HepG2 (cell line): Measurements from ENCODE around the gene PARN. TPM values are rescaled to one million over a fixed set of nuclear protein-coding genes. Genes with fewer than 3 reads are reported as not detected.

Source experiments
- ARID2 ChIP-seq: sonication (generic); formaldehyde crosslinking; IDR thresholded peaks from 2 replicates; pipeline ENCODE4 v1.8.1; 2022; ENCODE audit warnings: mild to moderate bottlenecking, missing genetic modification reagents, borderline replicate concordance
- ESRRA ChIP-seq: sonication (generic); formaldehyde crosslinking; IDR thresholded peaks from 2 replicates; pipeline ENCODE4 v1.5.1; 2020; ENCODE audit warnings: mild to moderate bottlenecking, low read depth, missing genetic modification reagents
- FOXA3 ChIP-seq: IDR thresholded peaks from 2 replicates; pipeline ENCODE4 v1.6.1; 2016; ENCODE audit warnings: missing genetic modification reagents, missing compliant biosample characterization
- GABPA ChIP-seq, 2 experiments: IDR thresholded peaks; 2 replicates each; pipeline ENCODE4 v1.6.1; 2011 to 2016; ENCODE audit warnings: low read depth in 2 of 2, low read length in 1 of 2, missing biosample characterization in 1 of 2, missing genetic modification characterization in 1 of 2
- GMEB1 ChIP-seq: sonication (generic); formaldehyde crosslinking; IDR thresholded peaks from 2 replicates; pipeline ENCODE4 v1.5.1; 2020; ENCODE audit warnings: missing genetic modification reagents, mild to moderate bottlenecking, borderline replicate concordance
- GTF3A ChIP-seq: sonication (generic); formaldehyde crosslinking; conservative IDR thresholded peaks from 2 replicates; pipeline ENCODE4 v1.4.0; 2020; ENCODE audit warnings: mild to moderate bottlenecking, missing genetic modification reagents
- KMT2A ChIP-seq: sonication (generic); formaldehyde crosslinking; IDR thresholded peaks from 2 replicates; pipeline ENCODE4 v1.4.0; 2020; ENCODE audit warnings: missing genetic modification reagents
- NFE2 ChIP-seq: sonication (generic); formaldehyde crosslinking; IDR thresholded peaks from 2 replicates; pipeline ENCODE4 v1.4.0; 2020; ENCODE audit warnings: missing genetic modification reagents
- PHF21A ChIP-seq: sonication (generic); formaldehyde crosslinking; IDR thresholded peaks from 2 replicates; pipeline ENCODE4 v1.5.0; 2020; ENCODE audit warnings: mild to moderate bottlenecking, missing genetic modification reagents
- POLR2G ChIP-seq: fragments of 200-400 bp; formaldehyde crosslinking; IDR thresholded peaks from 2 replicates; pipeline ENCODE4 v1.6.1; 2018; ENCODE audit warnings: mild to moderate bottlenecking, low read depth, low read length, moderate library complexity
- RARA ChIP-seq: IDR thresholded peaks from 2 replicates; pipeline ENCODE4 v1.6.1; 2016; ENCODE audit warnings: missing genetic modification reagents, missing compliant biosample characterization
- RBAK ChIP-seq: sonication (generic); formaldehyde crosslinking; IDR thresholded peaks from 2 replicates; pipeline ENCODE4 v1.5.1; 2020; ENCODE audit warnings: mild to moderate bottlenecking, missing genetic modification reagents
- SIN3B ChIP-seq: fragments of 150-350 bp; IDR thresholded peaks from 2 replicates; pipeline ENCODE4 v1.6.1; 2014; ENCODE audit warnings: low read length
- SP5 ChIP-seq: IDR thresholded peaks from 2 replicates; pipeline ENCODE4 v1.6.1; 2016; ENCODE audit warnings: low read depth, borderline replicate concordance
- TSC22D2 ChIP-seq: sonication (generic); formaldehyde crosslinking; IDR thresholded peaks from 2 replicates; pipeline ENCODE4 v1.5.1; 2020; ENCODE audit warnings: missing genetic modification reagents, mild to moderate bottlenecking, borderline replicate concordance
- ZC3H4 ChIP-seq: sonication (generic); formaldehyde crosslinking; IDR thresholded peaks from 2 replicates; pipeline ENCODE4 v1.4.0; 2020; ENCODE audit warnings: missing genetic modification reagents, borderline replicate concordance
- ZFX ChIP-seq: sonication (generic); formaldehyde crosslinking; IDR thresholded peaks from 2 replicates; pipeline ENCODE4 v1.4.0; 2020; ENCODE audit warnings: mild to moderate bottlenecking, low read depth, missing genetic modification reagents, moderate library complexity
- ZNF3 ChIP-seq: IDR thresholded peaks from 2 replicates; pipeline ENCODE4 v1.7.0; 2017; ENCODE audit warnings: inconsistent platforms
- ZNF333 ChIP-seq: sonication (generic); formaldehyde crosslinking; IDR thresholded peaks from 2 replicates; pipeline ENCODE4 v1.4.0; 2020; ENCODE audit warnings: mild to moderate bottlenecking, missing genetic modification reagents, borderline replicate concordance
- ZNF350 ChIP-seq: sonication (generic); formaldehyde crosslinking; IDR thresholded peaks from 2 replicates; pipeline ENCODE4 v1.4.0; 2020; ENCODE audit warnings: mild to moderate bottlenecking, low read depth, missing genetic modification reagents, borderline replicate concordance
- ZNF431 ChIP-seq: sonication (generic); formaldehyde crosslinking; IDR thresholded peaks from 2 replicates; pipeline ENCODE4 v1.9.0; 2022; ENCODE audit warnings: missing genetic modification reagents, low read depth, mild to moderate bottlenecking, borderline replicate concordance
- ZNF550 ChIP-seq: sonication (generic); formaldehyde crosslinking; IDR thresholded peaks from 2 replicates; pipeline ENCODE4 v1.4.0; 2020; ENCODE audit warnings: mild to moderate bottlenecking, missing genetic modification reagents, borderline replicate concordance
- ZNF614 ChIP-seq: IDR thresholded peaks from 2 replicates; pipeline ENCODE4 v1.6.1; 2018; ENCODE audit warnings: missing biosample characterization, missing genetic modification reagents, inconsistent platforms, borderline replicate concordance
- ZNF775 ChIP-seq: sonication (generic); formaldehyde crosslinking; IDR thresholded peaks from 2 replicates; pipeline ENCODE4 v1.4.0; 2020; ENCODE audit warnings: missing genetic modification reagents, mild to moderate bottlenecking, moderate library complexity, borderline replicate concordance
- ZNF782 ChIP-seq: sonication (generic); formaldehyde crosslinking; IDR thresholded peaks from 2 replicates; pipeline ENCODE4 v1.4.0; 2020; ENCODE audit warnings: missing genetic modification reagents, mild to moderate bottlenecking, borderline replicate concordance
- ZSCAN9 ChIP-seq: IDR thresholded peaks from 2 replicates; pipeline ENCODE4 v1.6.1; 2016; ENCODE audit warnings: borderline replicate concordance
- polyA plus RNA-seq, 8 experiments: library from polyadenylated mRNA; depleted of rRNA in 3 of 8; stranded (reverse) in 7 of 8; unstranded in 1 of 8; fragments of >200 nt; fragmentation: Illumina TruSeq in 4 of 8; extraction: Trizol in 4 of 8; gene quantifications; 2 replicates each; pipeline versions ENCODE4 v1.2.1 to v1.2.3, GENCODE V29; 2011 to 2016; ENCODE audit warnings: low read depth in 4 of 8, missing spikeins in 1 of 8, mixed read lengths in 1 of 8; ENCODE audit not compliant: insufficient read depth in 1 of 8
- total RNA-seq, 5 experiments: library from RNA; depleted of rRNA; stranded (reverse); fragments of >200 nt; fragmentation: Illumina TruSeq; extraction: Trizol; gene quantifications; 2 replicates each; pipeline ENCODE4 v1.2.3, GENCODE V29; 2016; ENCODE audit warnings: low read depth in 1 of 5
- TF ChIP-seq, protein P1 (sequence below): sonication (generic); formaldehyde crosslinking; IDR thresholded peaks from 2 replicates; pipeline ENCODE4 v1.8.0; 2022; ENCODE audit warnings: mild to moderate bottlenecking, missing genetic modification reagents, borderline replicate concordance

The PARN gene
- total and polyA plus RNA-seq, 2 of the 13 experiments (the other 11 are each of a cell fraction or from before 2014, with no cell fraction given), result 13.3 to 47.6 TPM

GRCh38 chr16:14399378-14400284 lies 230.4 kb downstream of the PARN start (continued):
- TF ChIP-seq TSC22D2 (CRISPR knock-in tag) (peak; percentile 63; the same call in 1 of the 2 replicates), SP5 (CRISPR knock-in tag) (peak; percentile 59; the same call in 1 of the 2 replicates), GTF3A (CRISPR knock-in tag) (no peak), ARID2 (CRISPR knock-in tag) (peak; percentile 20; the same call in 1 of the 2 replicates), ZSCAN9 (CRISPR knock-in tag) (0 out of 2 replicates have a peak, but pooled peaks have one; percentile 79), POLR2G (peak; percentile 88), ZNF333 (CRISPR knock-in tag) (peak; percentile 57; the same call in 1 of the 2 replicates), ZNF782 (CRISPR knock-in tag) (peak; percentile 58; the same call in 1 of the 2 replicates), FOXA3 (CRISPR knock-in tag) (peak; percentile 91; the same call in 1 of the 2 replicates), GABPA (IDR thresholded peaks at IDR 0.05; ENCODE audit: low read depth, low read length) (peak; percentile 28; the same call in 1 of the 2 replicates), GABPA (CRISPR knock-in tag; IDR thresholded peaks at IDR 0.05; ENCODE audit: low read depth) (peak; percentile 78), RBAK (CRISPR knock-in tag) (no peak), NFE2 (CRISPR knock-in tag) (no peak; the same call in 1 of the 2 replicates), ZNF350 (peak; percentile 96; the same call in 1 of the 2 replicates), ZNF3 (peak; percentile 63; the same call in 1 of the 2 replicates), GMEB1 (peak; percentile 63), ZNF775 (0 out of 2 replicates have a peak, but pooled peaks have one; percentile 13), ZNF550 (peak; percentile 29), ESRRA (peak; percentile 86; the same call in 1 of the 2 replicates), KMT2A (CRISPR knock-in tag) (peak; percentile 64; the same call in 1 of the 2 replicates), ZC3H4 (peak; percentile 24; the same call in 1 of the 2 replicates), PHF21A (CRISPR knock-in tag) (peak; percentile 99), ZNF431 (peak; percentile 85), SIN3B (0 out of 2 replicates have a peak, but pooled peaks have one; percentile 13), ZFX (CRISPR knock-in tag) (peak; percentile 76), ZNF614 (CRISPR knock-in tag) (peak; percentile 82; the same call in 1 of the 2 replicates), RARA (CRISPR knock-in tag) (peak; percentile 95)
- TF ChIP-seq, protein P1, sequence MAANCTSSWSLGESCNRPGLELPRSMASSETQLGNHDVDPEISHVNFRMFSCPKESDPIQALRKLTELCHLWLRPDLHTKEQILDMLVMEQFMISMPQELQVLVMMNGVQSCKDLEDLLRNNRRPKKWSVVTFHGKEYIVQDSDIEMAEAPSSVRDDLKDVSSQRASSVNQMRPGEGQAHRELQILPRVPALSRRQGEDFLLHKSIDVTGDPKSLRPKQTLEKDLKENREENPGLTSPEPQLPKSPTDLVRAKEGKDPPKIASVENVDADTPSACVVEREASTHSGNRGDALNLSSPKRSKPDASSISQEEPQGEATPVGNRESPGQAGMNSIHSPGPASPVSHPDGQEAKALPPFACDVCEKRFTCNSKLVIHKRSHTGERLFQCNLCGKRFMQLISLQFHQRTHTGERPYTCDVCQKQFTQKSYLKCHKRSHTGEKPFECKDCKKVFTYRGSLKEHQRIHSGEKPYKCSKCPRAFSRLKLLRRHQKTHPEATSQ, result no peak
